Heart right ventricle (tissue), 16 donors: Measurements from ENCODE around the gene TMOD4. TPM values are rescaled to one million over a fixed set of nuclear protein-coding genes. Genes with fewer than 3 reads are reported as not detected.

Source experiments
- ATAC-seq, 8 donors: fragments of 200-7000 bp; cut with Tn5 transposase; one replicate each; pipeline ENCODE4 v1.9.1; 2020; ENCODE audit warnings: mild to moderate bottlenecking in 8 of 8, moderate library complexity in 8 of 8, moderate number of reproducible peaks in 1 of 8
- DNase-seq, 2 donors: peaks; one replicate each; pipeline ENCODE4 v3.0.0-alpha.2; 2020
- H3K27ac ChIP-seq, 10 donors: fragments of 200-600 bp; sonication (generic) in 2 of 10; one replicate each; pipeline versions ENCODE4 v1.5.0 to v1.8.0; 2020 to 2022; ENCODE audit warnings: mild to moderate bottlenecking in 3 of 10
- H3K27me3 ChIP-seq, 7 donors: fragments of 200-600 bp; one replicate each; pipeline ENCODE4 v1.8.0; 2021 to 2022; ENCODE audit warnings: mild to moderate bottlenecking in 2 of 7
- H3K36me3 ChIP-seq, 9 donors: fragments of 200-600 bp; sonication (generic) in 1 of 9; one replicate each; pipeline versions ENCODE4 v1.5.0 to v1.8.0; 2020 to 2022; ENCODE audit warnings: mild to moderate bottlenecking in 2 of 9
- H3K4me1 ChIP-seq, 9 donors: fragments of 200-600 bp; sonication (generic) in 1 of 9; one replicate each; pipeline versions ENCODE4 v1.5.0 to v1.8.0; 2020 to 2022; ENCODE audit warnings: mild to moderate bottlenecking in 4 of 9
- H3K4me3 ChIP-seq, 10 donors: fragments of 200-600 bp; sonication (generic) in 2 of 10; one replicate each; pipeline versions ENCODE4 v1.5.0 to v1.8.0; 2020 to 2022; ENCODE audit warnings: mild to moderate bottlenecking in 7 of 10, moderate library complexity in 2 of 10
- H3K9me3 ChIP-seq, 11 donors: fragments of 200-600 bp in 10 of 11; sonication (generic) in 2 of 11; one replicate each; pipeline versions ENCODE4 v1.5.0 to v1.8.0; 2013 to 2022; ENCODE audit warnings: mild to moderate bottlenecking in 2 of 11, control low read depth in 1 of 11, moderate library complexity in 1 of 11
- WGBS, 2 donors: extraction: QIAGEN DNeasy Blood & Tissue Kit; methylation state at CpG; one replicate each; pipeline ENCODE4 v1.1.7; 2013; ENCODE audit warnings: inconsistent platforms in 1 of 2; 5-methylcytosine and 5-hydroxymethylcytosine counted together
- intact Hi-C, 10 donors: fragments of 100-400 bp; cut with DNase I; formaldehyde crosslinking; loops; one replicate each; pipeline versions ENCODE4 v1.11.1 to v1.14.2; 2022
- polyA plus RNA-seq, 2 donors: library from polyadenylated mRNA; stranded (reverse); fragments of 200-250 nt; gene quantifications; one replicate each; pipeline ENCODE4 v1.2.3, GENCODE V29; 2013
- total RNA-seq, 10 donors: library from RNA; stranded (reverse); fragmentation: NEBNext Ultra II Directional in 3 of 10; extraction: Animal tissue kit (Norgen Biotek cat#: 25700) in 3 of 10; gene quantifications; one replicate each; pipeline versions ENCODE4 v1.2.1 to v1.2.4, GENCODE V29; 2021 to 2023
- TF ChIP-seq, protein P1 (sequence below), 9 donors: fragments of 200-600 bp; sonication (generic) in 2 of 9; IDR thresholded peaks; one replicate each; pipeline versions ENCODE4 v1.5.0 to v1.8.0; 2021 to 2022; ENCODE audit warnings: antibody characterized with exemption in 9 of 9, mild to moderate bottlenecking in 5 of 9, moderate library complexity in 1 of 9
- donor health status: Arrhythmogenic right ventricular cardiomyopathy.
- donor health status: ischemic (EF 13 %, LVEDD 7.1; RV severe dilation, severe dysfunction).
- donor health status: healthy with polysubstance abuse.
- donor health status: DM: no; HTN: yes; CAD: no.
- donor health status: DM: no; HTN: no; CAD: no.
- donor health status: ischemic (EF 25% LVEDD 6.9; RV normal size, moderate dysfunction).
- donor health status: ischemic (EF 25% LVEDD 5.7; RV mildly dilated, moderate dysfunction).
- donor health status: healthy.
- donor health status: DM: yes; HTN: yes; CAD: no.
- donor health status: Ischemic cardiomyopathy.
- donor health status: ischemic (EF 35%, LVEDD 5.7; RV mildly dilated, moderate dysfunction).
- donor health status: nonischemic (EF 11% LVEDD 7.7; RV severe dilation, severe dysfunction).
- donor health status: DM: yes; HTN: yes; CAD: no.
- donor health status: PGD.
- donor health status: ischemic (EF 29% LVEDD 5.4; RV normal size, mild dysfunction).
- donor health status: nonischemic (EF 23%, LVEDD 6.1; RV moderate dilation, normal function).

Gene TMOD4
- total and polyA plus RNA-seq, 12 donors, result 0.06 to 0.88 (median 0.60) TPM; not detected in 8

DNA sequence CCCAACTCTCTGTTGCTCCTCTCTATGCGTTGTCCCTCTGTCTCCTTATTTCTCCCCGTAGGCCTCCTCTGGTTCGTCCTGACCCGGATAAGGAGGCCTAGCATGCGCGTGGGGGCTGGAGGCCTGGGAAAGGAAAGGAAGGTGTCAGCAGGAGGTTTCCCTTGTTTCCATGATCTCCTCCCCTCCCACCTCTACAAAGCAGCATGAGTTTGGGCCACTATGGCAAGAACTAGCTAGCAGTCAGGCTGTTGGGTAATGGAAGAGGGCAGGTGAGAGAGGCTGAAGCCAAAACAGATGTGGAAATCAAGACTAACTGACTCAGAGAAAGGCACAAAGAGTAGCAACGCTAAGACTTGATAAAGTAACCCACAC lies 28.7 kb downstream of the TMOD4 start:
- intact Hi-C loops, result loop anchor here in 2 of 10 donors (5.0 kb wide), 3 partner anchors 75 to 125 kb away; partner anchors contain the start of gene GABPB2 (in 1 of the 2)
- H3K27ac ChIP-seq, result peak overlapping the region; percentile 41 to 96 (median 88)
- peak overlapping the region; percentile 9 to 100 (median 94) for H3K4me3 ChIP-seq
- peaks cover 21 to 53% (median 43%) of the 10 kb centered on the region in 9 donors for H3K4me1 ChIP-seq
- WGBS, 2 donors, result 12% methylated on average over 7 of the region's 7 CpGs
- ATAC-seq, result peak in 2 of 8 donors; percentile 0
- H3K36me3 ChIP-seq, result peaks cover 0 to 10% (median 0%) of the 10 kb centered on the region in 9 donors
- no peaks in the 10 kb centered on the region for H3K9me3 ChIP-seq
- H3K27me3 ChIP-seq, result peaks cover 0 to 15% (median 0%) of the 10 kb centered on the region in 7 donors
- no peak for DNase-seq
- TF ChIP-seq, protein P1, sequence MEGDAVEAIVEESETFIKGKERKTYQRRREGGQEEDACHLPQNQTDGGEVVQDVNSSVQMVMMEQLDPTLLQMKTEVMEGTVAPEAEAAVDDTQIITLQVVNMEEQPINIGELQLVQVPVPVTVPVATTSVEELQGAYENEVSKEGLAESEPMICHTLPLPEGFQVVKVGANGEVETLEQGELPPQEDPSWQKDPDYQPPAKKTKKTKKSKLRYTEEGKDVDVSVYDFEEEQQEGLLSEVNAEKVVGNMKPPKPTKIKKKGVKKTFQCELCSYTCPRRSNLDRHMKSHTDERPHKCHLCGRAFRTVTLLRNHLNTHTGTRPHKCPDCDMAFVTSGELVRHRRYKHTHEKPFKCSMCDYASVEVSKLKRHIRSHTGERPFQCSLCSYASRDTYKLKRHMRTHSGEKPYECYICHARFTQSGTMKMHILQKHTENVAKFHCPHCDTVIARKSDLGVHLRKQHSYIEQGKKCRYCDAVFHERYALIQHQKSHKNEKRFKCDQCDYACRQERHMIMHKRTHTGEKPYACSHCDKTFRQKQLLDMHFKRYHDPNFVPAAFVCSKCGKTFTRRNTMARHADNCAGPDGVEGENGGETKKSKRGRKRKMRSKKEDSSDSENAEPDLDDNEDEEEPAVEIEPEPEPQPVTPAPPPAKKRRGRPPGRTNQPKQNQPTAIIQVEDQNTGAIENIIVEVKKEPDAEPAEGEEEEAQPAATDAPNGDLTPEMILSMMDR (IDR thresholded peaks at IDR 0.05), result no peak

DNA sequence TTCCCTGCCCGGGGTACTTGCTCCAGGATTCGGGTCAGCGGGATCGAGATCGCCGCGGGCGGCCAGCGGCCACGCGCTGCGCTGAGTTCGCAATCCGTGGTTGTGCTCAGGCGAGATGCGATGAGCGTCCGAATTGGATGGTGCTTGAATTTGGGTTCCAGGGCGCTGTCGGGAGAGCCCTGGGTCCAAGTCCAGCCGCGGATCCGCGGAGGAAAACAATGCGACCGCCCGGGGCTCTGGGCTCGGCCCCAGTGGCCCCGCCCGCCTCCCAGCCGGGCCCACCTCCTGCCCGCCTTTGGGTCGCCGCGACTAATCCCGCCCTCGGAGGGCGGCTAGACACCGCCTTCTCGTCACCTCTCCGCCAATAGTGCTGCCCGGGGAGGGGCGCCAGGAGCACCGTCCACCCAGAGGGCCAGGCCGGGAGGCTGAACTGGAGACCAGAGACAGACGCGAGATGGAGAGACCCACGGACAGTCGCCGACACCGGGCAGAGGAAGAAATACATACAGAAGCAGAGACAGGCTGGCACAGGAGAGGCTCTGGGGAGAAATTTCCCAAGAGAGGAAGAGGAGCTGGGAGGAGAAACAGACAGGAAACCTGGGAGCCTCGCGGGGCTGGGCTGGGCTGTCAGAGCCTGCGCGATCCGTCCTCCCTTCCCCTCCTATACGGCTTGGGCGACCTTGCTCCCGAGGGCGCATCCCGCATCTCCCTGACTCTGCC lies 29.2 kb downstream of the TMOD4 start, which contains the start of gene SEMA6C:
TSS of gene SEMA6C (minus strand) at position 220 of the 720 bp plus-strand sequence. CDS start 4,010 bp downstream, outside the sequence.
- Histone ChIP-seq H3K36me3 (peaks cover 0 to 15% (median 0%) of the 10 kb centered on the region in 9 donors), H3K4me1 (peaks cover 21 to 58% (median 46%) of the 10 kb centered on the region in 9 donors), H3K27me3 (peaks cover 0 to 15% (median 0%) of the 10 kb centered on the region in 7 donors), H3K27ac (peak within 1 kb of the TSS; percentile 82 to 96 (median 89)), H3K4me3 (peak within 1 kb of the TSS; percentile 83 to 100 (median 94)), H3K9me3 (no peaks in the 10 kb centered on the region)
- ATAC-seq (peak; percentile 92 to 95 (median 94)), DNase-seq (peak; percentile 96 to 97)
- WGBS, 2 donors, result 0% methylated on average over 61 of the region's 61 CpGs
- TF ChIP-seq, protein P1 (IDR thresholded peaks at IDR 0.05), result no peak
- intact Hi-C loops, result loop anchor here in 2 of 10 donors (5.0 kb wide), 3 partner anchors 74 to 124 kb away; partner anchors contain the start of gene GABPB2 (in 1 of the 2)

DNA sequence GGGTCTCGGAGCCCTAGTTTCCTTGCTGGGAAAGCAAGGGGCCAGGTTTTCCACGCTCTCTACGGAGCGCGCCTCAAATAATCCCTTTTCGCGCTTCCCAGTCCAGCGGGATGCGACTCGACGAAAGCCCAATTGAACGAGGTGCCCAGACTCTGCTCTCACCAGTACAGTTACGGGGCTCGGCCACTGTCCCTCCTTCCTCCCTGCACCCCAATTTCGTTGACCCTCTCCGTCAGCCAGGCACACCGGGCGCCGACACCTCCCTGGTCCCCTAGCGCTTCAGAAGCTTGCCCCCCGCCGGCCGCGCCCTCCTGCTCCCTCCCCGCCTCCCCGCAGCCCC lies 29.7 kb downstream of the TMOD4 start:
- Histone ChIP-seq H3K4me1 (peaks cover 21 to 62% (median 46%) of the 10 kb centered on the region in 9 donors), H3K4me3 (peak overlapping the region; percentile 83 to 100 (median 94)), H3K36me3 (peaks cover 0 to 19% (median 0%) of the 10 kb centered on the region in 9 donors), H3K27me3 (peaks cover 0 to 15% (median 0%) of the 10 kb centered on the region in 7 donors), H3K9me3 (no peaks in the 10 kb centered on the region), H3K27ac (peak overlapping the region; percentile 82 to 96 (median 89))
- intact Hi-C loops, result loop anchor here in 2 of 10 donors (5.0 kb wide), 3 partner anchors 74 to 124 kb away; partner anchors contain the start of gene GABPB2 (in 1 of the 2)
- ATAC-seq, result peak in 4 of 8 donors; percentile 1 to 11 (median 8)
- WGBS, 2 donors, result 1% methylated on average over 25 to 26 of the region's 26 CpGs
- TF ChIP-seq, protein P1 (IDR thresholded peaks at IDR 0.05), result no peak
- no peak for DNase-seq

DNA sequence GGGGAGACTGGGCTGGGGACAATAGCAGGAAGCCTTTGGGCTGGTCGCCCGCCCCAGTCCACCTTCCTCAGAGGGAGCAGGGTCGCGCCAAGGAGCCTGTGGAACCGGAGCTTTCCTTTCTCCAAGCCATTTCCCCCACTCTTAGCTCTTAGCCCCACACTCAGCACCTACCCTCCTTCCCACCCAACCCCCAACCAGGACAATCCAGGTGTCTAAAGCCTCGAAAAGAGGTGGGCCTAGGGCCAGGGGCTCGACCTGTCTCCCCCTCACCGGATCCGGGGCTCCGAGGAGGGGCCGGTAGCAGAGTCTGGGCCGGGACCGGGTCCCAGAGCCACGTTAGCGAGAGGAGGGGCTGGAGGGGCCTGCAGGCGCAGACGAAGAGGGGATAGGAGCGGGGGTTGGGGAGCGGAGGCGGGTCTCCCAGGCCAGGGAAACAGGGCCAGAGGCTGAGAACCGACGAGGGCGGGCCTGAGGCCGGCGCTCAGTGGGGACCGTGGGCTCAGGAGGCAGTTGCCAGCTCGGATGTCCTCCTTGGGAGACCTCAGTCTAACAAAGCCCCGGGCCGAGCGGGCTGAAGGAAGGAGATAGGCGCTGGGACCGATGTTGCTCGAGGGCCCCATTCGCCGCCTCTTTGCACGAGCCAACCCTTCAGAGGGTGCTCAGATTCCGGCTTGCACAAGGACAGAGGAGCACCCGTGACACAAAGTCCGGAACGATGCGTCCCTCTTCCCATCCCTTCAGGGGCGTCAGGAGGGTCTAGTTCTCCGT lies 30.3 kb downstream of the TMOD4 start:
- Histone ChIP-seq H3K9me3 (no peaks in the 10 kb centered on the region), H3K27me3 (peaks cover 0 to 15% (median 0%) of the 10 kb centered on the region in 7 donors), H3K4me3 (peak overlapping the region; percentile 83 to 100 (median 94)), H3K27ac (peak overlapping the region; percentile 82 to 96 (median 89)), H3K4me1 (peaks cover 21 to 64% (median 46%) of the 10 kb centered on the region in 9 donors), H3K36me3 (peaks cover 0 to 23% (median 0%) of the 10 kb centered on the region in 9 donors)
- intact Hi-C loops, result loop anchor here in 2 of 10 donors (5.0 kb wide), 3 partner anchors 73 to 123 kb away; partner anchors contain the start of gene GABPB2 (in 1 of the 2)
- peak; percentile 1 to 58 (median 20) for ATAC-seq
- DNase-seq, result peak in 1 of 2 donors; percentile 53
- 2 to 8% methylated on average over 43 of the region's 43 CpGs for WGBS, 2 donors
- TF ChIP-seq, protein P1 (IDR thresholded peaks at IDR 0.05), result no peak
